Keratinocyte (primary cell): ENCODE results near the gene ATG2B.

Source experiments
- EZH2 ChIP-seq: IDR thresholded peaks from one replicate; pipeline ENCODE4 v1.6.1; 2012; ENCODE audit warnings: inconsistent platforms, mild to moderate bottlenecking, low read length, moderate library complexity
- TF ChIP-seq, protein P1 (sequence below), 3 experiments: IDR thresholded peaks in 1 of 3; conservative IDR thresholded peaks in 1 of 3; optimal IDR thresholded peaks in 1 of 3; 2 replicates in 2 of 3; 3 replicates in 1 of 3; pipeline versions ENCODE3 to v1.5.1; 2011; ENCODE audit warnings: low read length in 3 of 3, mild to moderate bottlenecking in 3 of 3, moderate library complexity in 2 of 3, control low read depth in 1 of 3, inconsistent platforms in 1 of 3; ENCODE audit not compliant: insufficient read depth in 2 of 3; ENCODE audit errors: extremely low read depth in 1 of 3

DNA sequence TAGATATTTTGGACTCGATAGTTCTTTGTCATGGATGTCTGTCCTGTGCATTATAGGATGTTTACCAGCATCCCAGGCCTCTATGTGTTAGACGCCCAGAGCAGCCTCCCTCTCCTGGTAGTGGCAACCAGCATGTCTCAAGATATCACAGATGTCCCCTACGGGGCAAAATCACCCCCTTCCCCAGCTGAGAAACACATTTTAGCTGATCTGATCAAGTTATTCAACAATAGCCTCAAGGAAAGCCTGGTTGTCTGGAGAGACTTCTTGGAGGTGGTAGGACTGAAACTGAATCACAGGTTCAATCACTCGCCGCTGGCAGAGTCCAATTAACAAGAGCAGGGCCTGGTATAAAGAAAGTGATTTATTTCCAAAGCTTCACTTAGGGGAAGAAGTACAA is 89.5 kb downstream of the ATG2B start:
- TF ChIP-seq, protein P1, sequence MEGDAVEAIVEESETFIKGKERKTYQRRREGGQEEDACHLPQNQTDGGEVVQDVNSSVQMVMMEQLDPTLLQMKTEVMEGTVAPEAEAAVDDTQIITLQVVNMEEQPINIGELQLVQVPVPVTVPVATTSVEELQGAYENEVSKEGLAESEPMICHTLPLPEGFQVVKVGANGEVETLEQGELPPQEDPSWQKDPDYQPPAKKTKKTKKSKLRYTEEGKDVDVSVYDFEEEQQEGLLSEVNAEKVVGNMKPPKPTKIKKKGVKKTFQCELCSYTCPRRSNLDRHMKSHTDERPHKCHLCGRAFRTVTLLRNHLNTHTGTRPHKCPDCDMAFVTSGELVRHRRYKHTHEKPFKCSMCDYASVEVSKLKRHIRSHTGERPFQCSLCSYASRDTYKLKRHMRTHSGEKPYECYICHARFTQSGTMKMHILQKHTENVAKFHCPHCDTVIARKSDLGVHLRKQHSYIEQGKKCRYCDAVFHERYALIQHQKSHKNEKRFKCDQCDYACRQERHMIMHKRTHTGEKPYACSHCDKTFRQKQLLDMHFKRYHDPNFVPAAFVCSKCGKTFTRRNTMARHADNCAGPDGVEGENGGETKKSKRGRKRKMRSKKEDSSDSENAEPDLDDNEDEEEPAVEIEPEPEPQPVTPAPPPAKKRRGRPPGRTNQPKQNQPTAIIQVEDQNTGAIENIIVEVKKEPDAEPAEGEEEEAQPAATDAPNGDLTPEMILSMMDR (optimal IDR thresholded peaks at IDR 0.05 in 1 of 3, IDR thresholded peaks at IDR 0.05 in 1 of 3, conservative IDR thresholded peaks at IDR 0.05 in 1 of 3; ENCODE audit: extremely low read depth in 1 of 3, insufficient read depth in 2 of 3, low read length in 3 of 3) = no peak
- no peak for TF ChIP-seq EZH2
